Prostate gland (tissue), 2 donors: ENCODE data around the gene ZC2HC1B.

ENCODE experiments used
- POLR2A ChIP-seq: fragments of 450-650 bp; IDR thresholded peaks from one replicate; pipeline ENCODE4 v1.6.1; 2016; ENCODE audit warnings: antibody characterized with exemption, mild to moderate bottlenecking
- POLR2AphosphoS5 ChIP-seq: sonication (generic); formaldehyde crosslinking; IDR thresholded peaks from one replicate; pipeline ENCODE4 v1.6.1; 2017; ENCODE audit warnings: antibody characterized with exemption
- TF ChIP-seq, protein P1 (sequence below), 4 experiments: fragments of 200-600 bp in 2 of 4; fragments of 450-650 bp in 2 of 4; sonication (generic) in 2 of 4; IDR thresholded peaks; 1 replicate in 3 of 4; 2 replicates in 1 of 4; pipeline ENCODE4 v1.5.1; 2016 to 2019; ENCODE audit warnings: antibody characterized with exemption in 4 of 4, mild to moderate bottlenecking in 2 of 4, moderate library complexity in 2 of 4

DNA sequence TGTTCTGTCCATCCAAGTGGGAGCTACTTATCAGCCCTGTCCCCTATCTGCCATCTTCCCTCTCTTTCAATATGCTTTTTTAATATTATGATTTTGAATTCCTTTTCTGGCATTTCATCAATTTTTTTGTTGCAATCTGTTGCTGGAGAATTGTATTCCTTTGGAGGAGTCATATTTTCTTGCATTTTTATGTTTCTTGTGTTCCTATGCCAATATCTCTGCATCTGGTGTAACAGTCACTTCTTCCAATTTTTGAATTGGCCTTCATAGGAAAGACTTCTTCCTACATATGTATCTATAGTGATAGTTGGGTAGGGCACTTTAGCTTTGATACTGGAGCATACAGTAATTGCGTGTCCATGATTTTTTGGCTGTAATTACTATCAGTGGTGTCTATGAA, 70.1 kb downstream of the ZC2HC1B start:
- TF ChIP-seq, protein P1, sequence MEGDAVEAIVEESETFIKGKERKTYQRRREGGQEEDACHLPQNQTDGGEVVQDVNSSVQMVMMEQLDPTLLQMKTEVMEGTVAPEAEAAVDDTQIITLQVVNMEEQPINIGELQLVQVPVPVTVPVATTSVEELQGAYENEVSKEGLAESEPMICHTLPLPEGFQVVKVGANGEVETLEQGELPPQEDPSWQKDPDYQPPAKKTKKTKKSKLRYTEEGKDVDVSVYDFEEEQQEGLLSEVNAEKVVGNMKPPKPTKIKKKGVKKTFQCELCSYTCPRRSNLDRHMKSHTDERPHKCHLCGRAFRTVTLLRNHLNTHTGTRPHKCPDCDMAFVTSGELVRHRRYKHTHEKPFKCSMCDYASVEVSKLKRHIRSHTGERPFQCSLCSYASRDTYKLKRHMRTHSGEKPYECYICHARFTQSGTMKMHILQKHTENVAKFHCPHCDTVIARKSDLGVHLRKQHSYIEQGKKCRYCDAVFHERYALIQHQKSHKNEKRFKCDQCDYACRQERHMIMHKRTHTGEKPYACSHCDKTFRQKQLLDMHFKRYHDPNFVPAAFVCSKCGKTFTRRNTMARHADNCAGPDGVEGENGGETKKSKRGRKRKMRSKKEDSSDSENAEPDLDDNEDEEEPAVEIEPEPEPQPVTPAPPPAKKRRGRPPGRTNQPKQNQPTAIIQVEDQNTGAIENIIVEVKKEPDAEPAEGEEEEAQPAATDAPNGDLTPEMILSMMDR (IDR thresholded peaks at IDR 0.05): no peak
- TF ChIP-seq POLR2AphosphoS5 (no peak), POLR2A (no peak)
